HG03196 (cell line): ENCODE results near the gene SLF1.

ENCODE experiments used
- ATAC-seq: cut with Tn5 transposase; IDR thresholded peaks from one replicate; pipeline ENCODE4 v1.9.1; 2021; ENCODE audit not compliant: unreplicated experiment

Gene SLF1

GRCh38 chr5:94707359-94707758 lies 88.9 kb downstream of the SLF1 start:
- ATAC-seq = peak; percentile 40

GRCh38 chr5:94709277-94709676 lies 90.8 kb downstream of the SLF1 start:
- no peak for ATAC-seq

GRCh38 chr5:94711785-94712184 lies 93.3 kb downstream of the SLF1 start:
- ATAC-seq = no peak

GRCh38 chr5:94715768-94716167 lies 97.3 kb downstream of the SLF1 start:
- ATAC-seq = no peak

GRCh38 chr5:94725142-94725541 lies 106.7 kb downstream of the SLF1 start:
- ATAC-seq = no peak

GRCh38 chr5:94731471-94731870 lies 113.0 kb downstream of the SLF1 start:
- ATAC-seq = no peak

- no peak for ATAC-seq
Measured at GRCh38 chr5:94736498-94736897, 118.0 kb downstream of the SLF1 start.

GRCh38 chr5:94740286-94740685 lies 121.8 kb downstream of the SLF1 start:
- ATAC-seq = no peak

- no peak for ATAC-seq
Measured at GRCh38 chr5:94742852-94743251, 124.4 kb downstream of the SLF1 start.

GRCh38 chr5:94744906-94745305 lies 126.4 kb downstream of the SLF1 start:
- no peak for ATAC-seq

- ATAC-seq = peak; percentile 74
Measured at GRCh38 chr5:94745786-94746730, 127.6 kb downstream of the SLF1 start.

- ATAC-seq = peak; percentile 51
Measured at GRCh38 chr5:94746731-94747124, 128.3 kb downstream of the SLF1 start.
